SK-N-SH (cell line): ENCODE measurements around the gene PFDN1. TPM values are rescaled to one million over a fixed set of nuclear protein-coding genes. Genes with fewer than 3 reads are reported as not detected.

ENCODE experiments used
- CTCF ChIA-PET: fragments of 300-600, 350-600 bp; formaldehyde crosslinking; extraction: SDS; loops from one replicate; lab custom pipeline; 2021; lab: Yijun Ruan, JAX
- POLR2A ChIA-PET: fragments of 350-600 bp; sonication (Branson Sonifier 250); formaldehyde crosslinking; extraction: SDS; loops from one replicate; lab custom pipeline; 2020; ENCODE audit warnings: antibody characterized with exemption, inconsistent platforms; lab: Yijun Ruan, JAX
- DNase-seq: peaks from one replicate; pipeline ENCODE4 v3.0.0; 2012
- H2AFZ ChIP-seq: fragments of 200-600 bp; sonication (generic); 2 replicates; pipeline ENCODE4 v1.8.1; 2016; ENCODE audit warnings: antibody characterized with exemption, mild to moderate bottlenecking, low read depth
- H3F3A ChIP-seq: fragments of 200-600 bp; sonication (generic); replicated peaks from 2 replicates; pipeline ENCODE3; 2016; ENCODE audit warnings: antibody characterized with exemption, mild to moderate bottlenecking; ENCODE audit not compliant: insufficient read depth
- H3K27ac ChIP-seq, 2 experiments: fragments of 200-500 bp in 1 of 2; fragments of 200-600 bp in 1 of 2; sonication (Bioruptor generic) in 1 of 2; sonication (generic), shearing (Covaris generic) in 1 of 2; 2 replicates each; pipeline versions ENCODE4 v1.5.1 to v1.6.1; 2014 to 2016; ENCODE audit warnings: low read depth in 2 of 2, inconsistent platforms in 1 of 2, low read length in 1 of 2, mild to moderate bottlenecking in 1 of 2, mixed read lengths in 1 of 2
- H3K27me3 ChIP-seq: fragments of 200-600 bp; sonication (generic), shearing (Covaris generic); 2 replicates; pipeline ENCODE4 v1.6.1; 2016; ENCODE audit warnings: mixed run types; ENCODE audit not compliant: insufficient read depth
- H3K36me3 ChIP-seq, 2 experiments: fragments of 200-500 bp in 1 of 2; fragments of 200-600 bp in 1 of 2; sonication (Bioruptor generic) in 1 of 2; sonication (generic) in 1 of 2; replicated peaks in 1 of 2; 2 replicates each; pipeline versions ENCODE3 to v1.5.1; 2014 to 2016; ENCODE audit warnings: low read length in 1 of 2, mild to moderate bottlenecking in 1 of 2; ENCODE audit not compliant: insufficient read depth in 2 of 2, control insufficient read depth in 1 of 2
- H3K4me1 ChIP-seq, 2 experiments: fragments of 200-500 bp in 1 of 2; fragments of 200-600 bp in 1 of 2; sonication (Bioruptor generic) in 1 of 2; sonication (generic), shearing (Covaris generic) in 1 of 2; 2 replicates each; pipeline versions ENCODE4 v1.5.1 to v1.6.1; 2014 to 2016; ENCODE audit warnings: low read depth in 1 of 2, low read length in 1 of 2, mixed run types in 1 of 2; ENCODE audit not compliant: insufficient read depth in 2 of 2, control insufficient read depth in 1 of 2
- H3K4me2 ChIP-seq: fragments of 200-600 bp; sonication (generic), shearing (Covaris generic); 2 replicates; pipeline ENCODE4 v1.6.1; 2017; ENCODE audit warnings: mixed run types
- H3K4me3 ChIP-seq, 2 experiments: fragments of 200-500 bp in 1 of 2; fragments of 200-600 bp in 1 of 2; sonication (Bioruptor generic) in 1 of 2; sonication (generic), shearing (Covaris generic) in 1 of 2; 2 replicates each; pipeline versions ENCODE4 v1.5.1 to v1.8.1; 2014 to 2016; ENCODE audit warnings: low read depth in 2 of 2, inconsistent platforms in 1 of 2, low read length in 1 of 2, mild to moderate bottlenecking in 1 of 2, mixed read lengths in 1 of 2, moderate library complexity in 1 of 2
- H3K79me2 ChIP-seq: fragments of 200-600 bp; sonication (generic); 2 replicates; pipeline ENCODE4 v1.8.1; 2017; ENCODE audit warnings: mild to moderate bottlenecking; ENCODE audit not compliant: insufficient read depth
- H3K9ac ChIP-seq: fragments of 200-600 bp; sonication (generic); 2 replicates; pipeline ENCODE4 v1.6.1; 2017; ENCODE audit warnings: mixed run types
- H3K9me2 ChIP-seq: fragments of 200-600 bp; sonication (generic); 2 replicates; pipeline ENCODE4 v1.6.1; 2017; ENCODE audit warnings: mixed run types
- H3K9me3 ChIP-seq: fragments of 200-600 bp; sonication (generic); 2 replicates; pipeline ENCODE4 v1.6.1; 2017; ENCODE audit warnings: mixed run types, mild to moderate bottlenecking, moderate library complexity
- H4K20me1 ChIP-seq: fragments of 200-600 bp; sonication (generic); 2 replicates; pipeline ENCODE4 v1.6.1; 2017; ENCODE audit warnings: mild to moderate bottlenecking, mixed run types; ENCODE audit not compliant: insufficient read depth
- EZH2phosphoT487 ChIP-seq: fragments of 200-600 bp; sonication (generic); IDR thresholded peaks from 2 replicates; pipeline ENCODE4 v1.6.1; 2017; ENCODE audit warnings: low read depth, mixed run types, mild to moderate bottlenecking, antibody characterized with exemption, moderate library complexity, borderline replicate concordance
- FOSL2 ChIP-seq: IDR thresholded peaks from 2 replicates; pipeline ENCODE4 v1.4.0; 2012; ENCODE audit warnings: low read depth, mild to moderate bottlenecking, moderate library complexity, borderline replicate concordance
- FOXJ3 ChIP-seq: sonication (generic); formaldehyde crosslinking; IDR thresholded peaks from 2 replicates; pipeline ENCODE4 v1.5.1; 2020; ENCODE audit warnings: mild to moderate bottlenecking, missing genetic modification reagents
- MXI1 ChIP-seq: IDR thresholded peaks from 2 replicates; pipeline ENCODE4 v1.6.1; 2012; ENCODE audit warnings: mild to moderate bottlenecking, low read depth, low read length, improper control_type of control experiment
- NFIC ChIP-seq: IDR thresholded peaks from 2 replicates; pipeline ENCODE4 v1.4.0; 2012; ENCODE audit warnings: borderline replicate concordance
- NRF1 ChIP-seq: IDR thresholded peaks from 2 replicates; pipeline ENCODE4 v1.6.1; 2012; ENCODE audit warnings: low read depth, mild to moderate bottlenecking, low read length
- POLR2AphosphoS5 ChIP-seq: IDR thresholded peaks from 2 replicates; pipeline ENCODE4 v1.6.1; 2012; ENCODE audit warnings: low read depth, low read length
- RAD21 ChIP-seq: IDR thresholded peaks from 2 replicates; pipeline ENCODE4 v1.6.1; 2012; ENCODE audit warnings: mild to moderate bottlenecking, low read length
- RFX5 ChIP-seq: IDR thresholded peaks from 2 replicates; pipeline ENCODE4 v1.6.1; 2012; ENCODE audit warnings: mild to moderate bottlenecking, improper control_type of control experiment, low read length
- RXRA ChIP-seq: IDR thresholded peaks from 2 replicates; pipeline ENCODE4 v1.4.0; 2012; ENCODE audit warnings: low read depth, mild to moderate bottlenecking, borderline replicate concordance
- SIN3A ChIP-seq: IDR thresholded peaks from 2 replicates; pipeline ENCODE4 v1.6.1; 2012; ENCODE audit warnings: low read depth, mild to moderate bottlenecking, low read length, moderate library complexity, borderline replicate concordance
- SMC3 ChIP-seq: IDR thresholded peaks from 2 replicates; pipeline ENCODE4 v1.6.1; 2012; ENCODE audit warnings: low read depth, low read length, improper control_type of control experiment
- TAF1 ChIP-seq: IDR thresholded peaks from 2 replicates; pipeline ENCODE4 v1.6.1; 2012; ENCODE audit warnings: low read depth, mild to moderate bottlenecking, low read length, moderate library complexity, borderline replicate concordance
- YY1 ChIP-seq: IDR thresholded peaks from 2 replicates; pipeline ENCODE4 v1.4.0; 2012; ENCODE audit warnings: low read depth, mild to moderate bottlenecking
- WGBS: methylation state at CpG from one replicate; pipeline ENCODE4 v1.1.6; 2017; ENCODE audit warnings: low lambda C conversion rate; 5-methylcytosine and 5-hydroxymethylcytosine counted together
- polyA plus RNA-seq, 3 experiments: library from polyadenylated mRNA; depleted of rRNA; stranded (reverse); fragments of >200 nt; gene quantifications; 2 replicates each; pipeline ENCODE4 v1.2.3, GENCODE V29; 2012
- TF ChIP-seq, protein P1 (sequence below): IDR thresholded peaks from 2 replicates; pipeline ENCODE4 v1.4.0; 2012; ENCODE audit warnings: low read depth, borderline replicate concordance
- TF ChIP-seq, protein P2 (sequence below): fragments of 150-350 bp; IDR thresholded peaks from 2 replicates; pipeline ENCODE4 v1.6.1; 2017; ENCODE audit warnings: antibody characterized with exemption, low read length, low read depth, borderline replicate concordance
- TF ChIP-seq, protein P3 (sequence below): IDR thresholded peaks from 2 replicates; pipeline ENCODE4 v1.4.0; 2012; ENCODE audit warnings: low read depth, borderline replicate concordance
- TF ChIP-seq, protein P4 (sequence below): fragments of 200-600 bp; sonication (generic); IDR thresholded peaks from 2 replicates; pipeline ENCODE4 v1.6.1; 2017; ENCODE audit warnings: antibody characterized with exemption, mild to moderate bottlenecking, moderate library complexity
- TF ChIP-seq, protein P5 (sequence below): IDR thresholded peaks from 2 replicates; pipeline ENCODE4 v1.6.1; 2012; ENCODE audit warnings: mild to moderate bottlenecking, low read depth, low read length, moderate library complexity

The PFDN1 gene
- polyA plus RNA-seq, 1 of the 3 experiments (the other 2 are of a cell fraction), result 55.2 TPM

DNA sequence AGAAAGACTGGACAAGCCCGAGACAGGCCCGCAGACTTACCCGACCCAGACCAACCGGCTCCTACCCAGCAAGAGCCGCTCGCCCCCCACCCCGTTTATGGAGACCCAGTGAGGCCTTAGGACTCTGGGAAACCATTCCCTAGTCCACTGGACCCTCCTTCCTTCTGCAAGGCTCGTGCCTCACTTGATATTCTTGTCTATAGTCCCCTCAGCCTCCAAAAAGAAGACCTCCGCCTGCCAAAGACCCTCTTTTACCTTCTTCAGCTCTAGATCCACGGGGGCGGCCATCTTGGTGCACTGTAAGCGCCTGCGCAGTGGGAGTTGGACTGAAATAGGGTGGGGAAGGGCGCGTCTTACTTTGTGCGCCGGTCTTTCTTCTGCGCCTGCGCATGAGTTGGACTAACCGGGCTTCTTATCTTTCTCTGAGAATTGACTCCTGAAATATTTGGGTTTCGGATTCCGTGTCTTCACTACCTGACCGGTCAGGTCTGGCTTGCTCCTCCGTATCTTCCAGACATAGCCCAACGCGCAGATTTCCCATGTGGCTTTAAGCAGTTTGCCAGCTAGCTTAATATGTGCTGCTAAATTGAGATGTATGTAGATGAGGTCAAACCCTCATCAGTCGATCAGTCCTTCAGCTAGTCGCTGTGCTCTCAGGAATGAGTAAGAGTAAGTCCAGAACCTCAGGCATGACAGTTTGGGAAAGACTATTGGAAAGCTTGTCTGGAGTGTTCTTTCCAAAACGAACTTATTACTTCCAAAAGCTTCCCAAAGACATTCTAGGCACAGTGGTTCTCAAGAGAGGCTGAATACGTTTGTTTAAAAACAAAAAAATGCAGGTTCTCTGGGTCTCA lies at the start of gene PFDN1 (continued):
- TF ChIP-seq TAF1 (peak; percentile 71; the same call in 1 of the 2 replicates), FOSL2 (no peak), YY1 (peak; percentile 98), RFX5 (no peak), NRF1 (peak; percentile 93), POLR2AphosphoS5 (peak; percentile 90), SIN3A (no peak)
- TF ChIP-seq, protein P1, sequence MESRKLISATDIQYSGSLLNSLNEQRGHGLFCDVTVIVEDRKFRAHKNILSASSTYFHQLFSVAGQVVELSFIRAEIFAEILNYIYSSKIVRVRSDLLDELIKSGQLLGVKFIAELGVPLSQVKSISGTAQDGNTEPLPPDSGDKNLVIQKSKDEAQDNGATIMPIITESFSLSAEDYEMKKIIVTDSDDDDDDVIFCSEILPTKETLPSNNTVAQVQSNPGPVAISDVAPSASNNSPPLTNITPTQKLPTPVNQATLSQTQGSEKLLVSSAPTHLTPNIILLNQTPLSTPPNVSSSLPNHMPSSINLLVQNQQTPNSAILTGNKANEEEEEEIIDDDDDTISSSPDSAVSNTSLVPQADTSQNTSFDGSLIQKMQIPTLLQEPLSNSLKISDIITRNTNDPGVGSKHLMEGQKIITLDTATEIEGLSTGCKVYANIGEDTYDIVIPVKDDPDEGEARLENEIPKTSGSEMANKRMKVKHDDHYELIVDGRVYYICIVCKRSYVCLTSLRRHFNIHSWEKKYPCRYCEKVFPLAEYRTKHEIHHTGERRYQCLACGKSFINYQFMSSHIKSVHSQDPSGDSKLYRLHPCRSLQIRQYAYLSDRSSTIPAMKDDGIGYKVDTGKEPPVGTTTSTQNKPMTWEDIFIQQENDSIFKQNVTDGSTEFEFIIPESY, result no peak
- TF ChIP-seq, protein P2, sequence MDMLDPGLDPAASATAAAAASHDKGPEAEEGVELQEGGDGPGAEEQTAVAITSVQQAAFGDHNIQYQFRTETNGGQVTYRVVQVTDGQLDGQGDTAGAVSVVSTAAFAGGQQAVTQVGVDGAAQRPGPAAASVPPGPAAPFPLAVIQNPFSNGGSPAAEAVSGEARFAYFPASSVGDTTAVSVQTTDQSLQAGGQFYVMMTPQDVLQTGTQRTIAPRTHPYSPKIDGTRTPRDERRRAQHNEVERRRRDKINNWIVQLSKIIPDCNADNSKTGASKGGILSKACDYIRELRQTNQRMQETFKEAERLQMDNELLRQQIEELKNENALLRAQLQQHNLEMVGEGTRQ, result no peak

DNA sequence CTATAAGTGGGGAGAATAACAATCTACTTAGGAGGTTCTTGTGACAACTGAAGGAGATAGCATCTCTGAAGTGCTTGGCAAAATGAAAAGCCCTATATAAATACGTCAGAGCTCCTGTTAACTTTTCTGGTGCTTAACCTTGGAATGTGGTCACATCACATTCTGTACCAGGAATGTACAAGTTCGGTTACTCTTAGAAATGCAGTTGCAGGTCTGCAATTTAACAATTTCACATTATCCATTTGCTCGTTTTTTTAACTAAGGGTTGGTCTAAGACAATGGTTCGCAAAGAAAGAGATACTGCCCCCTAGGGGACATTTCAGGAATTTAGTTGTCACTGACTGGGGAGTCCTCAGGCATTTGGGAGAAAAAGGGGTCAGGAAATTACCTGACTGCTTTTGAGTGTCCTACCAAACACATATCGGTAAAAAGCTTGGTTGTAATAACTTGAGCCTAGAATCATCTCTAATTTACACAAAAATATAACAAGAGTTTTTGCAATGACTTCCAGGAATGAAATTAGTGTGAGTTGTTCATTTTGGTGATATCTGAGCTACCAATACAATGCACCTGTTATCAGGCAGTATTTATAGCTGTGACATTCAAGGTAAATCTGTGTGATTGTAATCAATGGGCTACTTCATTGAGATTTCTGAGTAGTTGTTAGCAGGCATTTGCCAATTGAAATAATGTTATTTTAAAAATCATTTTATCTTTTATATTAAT lies 48.9 kb upstream of the PFDN1 start:
- H3K4me3 ChIP-seq, result peak overlapping the region in 1 of 2 experiments; percentile 11; a peak in 1 of 4 replicates
- H3K4me2 ChIP-seq, result no peak overlapping the region
- WGBS, result 5% methylated on average over 5 of the region's 5 CpGs
- H3K4me1 ChIP-seq, result peaks cover 0 to 6% of the 10 kb centered on the region in 2 experiments; a peak in 2 of 4 replicates
- no peaks in the 10 kb centered on the region for H3K27me3 ChIP-seq
- ChIA-PET CTCF (interaction anchor here (0.6 to 15.0 kb wide), 68 partner anchors 9 to 527 kb away, joined by 3 to 418 read pairs (median 4); partner anchors contain the start of genes PFDN1 and SLC4A9), POLR2A (interaction anchor here (1.6 kb wide), 1 partner anchor 295 kb away, joined by 3 read pairs; the partner anchor contains the start of genes IK and NDUFA2)
- H3K9ac ChIP-seq, result no peak overlapping the region
- H3K27ac ChIP-seq, result no peak overlapping the region
- H3K9me2 ChIP-seq, result no peaks in the 10 kb centered on the region
- H2AFZ ChIP-seq, result no peak overlapping the region
- no peaks in the 10 kb centered on the region for H3K9me3 ChIP-seq
- no peaks in the 10 kb centered on the region for H3K79me2 ChIP-seq
- DNase-seq, result peak; percentile 66
- H4K20me1 ChIP-seq, result no peaks in the 10 kb centered on the region
- H3F3A ChIP-seq, result peaks cover 9% of the 10 kb centered on the region
- no peaks in the 10 kb centered on the region for H3K36me3 ChIP-seq
- TF ChIP-seq SMC3, result peak; percentile 63
- peak; percentile 74 for TF ChIP-seq RAD21
- TF ChIP-seq YY1, result no peak
- no peak for TF ChIP-seq RXRA
- TF ChIP-seq, protein P3, sequence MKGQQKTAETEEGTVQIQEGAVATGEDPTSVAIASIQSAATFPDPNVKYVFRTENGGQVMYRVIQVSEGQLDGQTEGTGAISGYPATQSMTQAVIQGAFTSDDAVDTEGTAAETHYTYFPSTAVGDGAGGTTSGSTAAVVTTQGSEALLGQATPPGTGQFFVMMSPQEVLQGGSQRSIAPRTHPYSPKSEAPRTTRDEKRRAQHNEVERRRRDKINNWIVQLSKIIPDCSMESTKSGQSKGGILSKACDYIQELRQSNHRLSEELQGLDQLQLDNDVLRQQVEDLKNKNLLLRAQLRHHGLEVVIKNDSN, result no peak
- 0 out of 2 replicates have a peak, but pooled peaks have one; percentile 6 for TF ChIP-seq NFIC
- TF ChIP-seq MXI1, result no peak
- TF ChIP-seq RFX5, result no peak
- no peak for TF ChIP-seq FOXJ3 (CRISPR knock-in tag)
- TF ChIP-seq, protein P4, sequence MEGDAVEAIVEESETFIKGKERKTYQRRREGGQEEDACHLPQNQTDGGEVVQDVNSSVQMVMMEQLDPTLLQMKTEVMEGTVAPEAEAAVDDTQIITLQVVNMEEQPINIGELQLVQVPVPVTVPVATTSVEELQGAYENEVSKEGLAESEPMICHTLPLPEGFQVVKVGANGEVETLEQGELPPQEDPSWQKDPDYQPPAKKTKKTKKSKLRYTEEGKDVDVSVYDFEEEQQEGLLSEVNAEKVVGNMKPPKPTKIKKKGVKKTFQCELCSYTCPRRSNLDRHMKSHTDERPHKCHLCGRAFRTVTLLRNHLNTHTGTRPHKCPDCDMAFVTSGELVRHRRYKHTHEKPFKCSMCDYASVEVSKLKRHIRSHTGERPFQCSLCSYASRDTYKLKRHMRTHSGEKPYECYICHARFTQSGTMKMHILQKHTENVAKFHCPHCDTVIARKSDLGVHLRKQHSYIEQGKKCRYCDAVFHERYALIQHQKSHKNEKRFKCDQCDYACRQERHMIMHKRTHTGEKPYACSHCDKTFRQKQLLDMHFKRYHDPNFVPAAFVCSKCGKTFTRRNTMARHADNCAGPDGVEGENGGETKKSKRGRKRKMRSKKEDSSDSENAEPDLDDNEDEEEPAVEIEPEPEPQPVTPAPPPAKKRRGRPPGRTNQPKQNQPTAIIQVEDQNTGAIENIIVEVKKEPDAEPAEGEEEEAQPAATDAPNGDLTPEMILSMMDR, result peak; percentile 88
- TF ChIP-seq, protein P5, sequence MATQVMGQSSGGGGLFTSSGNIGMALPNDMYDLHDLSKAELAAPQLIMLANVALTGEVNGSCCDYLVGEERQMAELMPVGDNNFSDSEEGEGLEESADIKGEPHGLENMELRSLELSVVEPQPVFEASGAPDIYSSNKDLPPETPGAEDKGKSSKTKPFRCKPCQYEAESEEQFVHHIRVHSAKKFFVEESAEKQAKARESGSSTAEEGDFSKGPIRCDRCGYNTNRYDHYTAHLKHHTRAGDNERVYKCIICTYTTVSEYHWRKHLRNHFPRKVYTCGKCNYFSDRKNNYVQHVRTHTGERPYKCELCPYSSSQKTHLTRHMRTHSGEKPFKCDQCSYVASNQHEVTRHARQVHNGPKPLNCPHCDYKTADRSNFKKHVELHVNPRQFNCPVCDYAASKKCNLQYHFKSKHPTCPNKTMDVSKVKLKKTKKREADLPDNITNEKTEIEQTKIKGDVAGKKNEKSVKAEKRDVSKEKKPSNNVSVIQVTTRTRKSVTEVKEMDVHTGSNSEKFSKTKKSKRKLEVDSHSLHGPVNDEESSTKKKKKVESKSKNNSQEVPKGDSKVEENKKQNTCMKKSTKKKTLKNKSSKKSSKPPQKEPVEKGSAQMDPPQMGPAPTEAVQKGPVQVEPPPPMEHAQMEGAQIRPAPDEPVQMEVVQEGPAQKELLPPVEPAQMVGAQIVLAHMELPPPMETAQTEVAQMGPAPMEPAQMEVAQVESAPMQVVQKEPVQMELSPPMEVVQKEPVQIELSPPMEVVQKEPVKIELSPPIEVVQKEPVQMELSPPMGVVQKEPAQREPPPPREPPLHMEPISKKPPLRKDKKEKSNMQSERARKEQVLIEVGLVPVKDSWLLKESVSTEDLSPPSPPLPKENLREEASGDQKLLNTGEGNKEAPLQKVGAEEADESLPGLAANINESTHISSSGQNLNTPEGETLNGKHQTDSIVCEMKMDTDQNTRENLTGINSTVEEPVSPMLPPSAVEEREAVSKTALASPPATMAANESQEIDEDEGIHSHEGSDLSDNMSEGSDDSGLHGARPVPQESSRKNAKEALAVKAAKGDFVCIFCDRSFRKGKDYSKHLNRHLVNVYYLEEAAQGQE, result no peak
- no peak for TF ChIP-seq EZH2phosphoT487
